ENCODE measurements around the gene COLQ.

Gene COLQ

DNA sequence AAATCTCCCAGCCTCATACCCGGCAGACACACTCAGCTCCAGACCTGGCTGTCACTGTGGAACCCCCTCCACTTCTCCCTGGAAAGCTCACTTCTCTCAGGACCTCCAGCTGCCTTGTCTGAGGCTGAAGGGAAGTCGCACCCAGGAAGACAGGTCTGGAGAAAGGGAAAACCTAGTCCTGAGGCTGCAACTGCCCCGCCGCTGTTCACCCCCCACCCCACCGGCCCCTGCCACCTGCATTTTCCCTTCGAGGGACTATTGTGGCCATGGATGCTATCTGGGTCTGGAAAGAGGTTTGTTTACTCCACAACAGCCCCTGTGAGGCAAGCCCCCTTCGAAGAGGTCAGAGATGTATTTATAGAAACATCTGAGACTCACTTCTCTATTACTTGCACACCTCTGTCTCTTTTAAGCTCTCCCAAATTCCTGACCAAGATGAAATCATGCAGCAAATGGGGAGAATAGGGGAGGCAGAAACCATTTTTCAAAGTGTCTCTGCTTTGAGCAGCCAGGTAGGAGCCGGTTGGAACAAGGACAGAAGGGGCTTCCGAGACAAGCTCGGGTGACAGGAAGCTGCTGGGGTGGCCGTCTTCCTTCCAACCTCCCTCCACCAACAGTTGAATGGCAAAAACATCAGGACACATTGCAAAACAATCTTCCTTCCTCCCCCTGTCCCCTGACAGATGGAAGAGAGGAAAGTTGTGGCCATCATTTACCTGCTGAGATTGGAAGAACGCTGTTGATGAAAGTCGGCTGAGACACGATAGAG, 518 bp downstream of the COLQ start:
- DNase-seq (ENCODE audit: low read depth, low spot score), result no peak

DNA sequence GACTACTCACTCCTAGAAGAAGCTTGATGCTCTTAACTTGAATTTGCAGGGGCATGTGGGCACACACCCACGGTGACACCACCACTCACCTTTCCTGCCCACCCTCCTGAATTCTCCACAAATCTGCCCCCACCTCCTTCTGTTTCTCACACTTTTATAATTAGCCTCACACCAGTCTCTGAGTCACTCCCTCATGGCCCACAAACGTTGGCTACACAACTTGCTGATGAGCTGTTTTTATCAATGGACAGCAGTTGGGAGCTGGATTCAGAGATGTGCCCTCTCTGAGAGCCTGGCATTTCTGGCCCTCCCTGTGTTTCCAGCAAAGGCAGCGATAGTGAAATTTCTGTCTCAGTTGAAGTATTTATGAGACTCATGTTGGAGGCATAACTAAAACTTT, 1.3 kb downstream of the COLQ start:
- DNase-seq (ENCODE audit: low read depth, low spot score), result peak; percentile 32

DNA sequence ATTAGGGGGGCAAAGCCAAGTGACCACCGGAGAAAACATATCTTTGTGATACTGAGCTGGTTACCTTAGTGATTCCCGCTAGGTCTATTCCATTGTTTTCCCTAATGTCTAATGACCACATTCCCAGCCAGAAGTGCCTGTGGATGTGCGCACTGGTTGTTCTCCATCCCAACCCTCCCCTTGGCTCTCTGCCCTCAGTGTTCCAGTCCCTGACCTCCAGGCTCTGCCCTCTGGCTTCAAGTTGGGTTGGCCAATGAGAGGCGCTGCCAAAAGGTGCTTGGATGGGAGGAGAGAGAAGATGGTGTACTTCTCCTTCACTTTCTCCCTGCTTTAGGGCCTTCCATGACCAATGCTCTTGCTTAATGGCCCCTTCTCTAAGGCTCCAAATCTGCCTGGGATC, 2.4 kb downstream of the COLQ start:
- no peak for DNase-seq (ENCODE audit: low read depth, low spot score)

GRCh38 chr3:15514663-15515340, 6.7 kb downstream of the COLQ start:
- no peak for DNase-seq (ENCODE audit: low read depth, low spot score)

GRCh38 chr3:15513810-15514662, 7.5 kb downstream of the COLQ start:
- DNase-seq (ENCODE audit: low read depth, low spot score), result peak; percentile 34

GRCh38 chr3:15513116-15513515, 8.4 kb downstream of the COLQ start:
- DNase-seq (ENCODE audit: low read depth, low spot score), result no peak

- peak; percentile 81 for DNase-seq (ENCODE audit: low read depth, low spot score)
These were observed 9.3 kb downstream of the COLQ start for GRCh38 chr3:15512166-15512565.

DNA sequence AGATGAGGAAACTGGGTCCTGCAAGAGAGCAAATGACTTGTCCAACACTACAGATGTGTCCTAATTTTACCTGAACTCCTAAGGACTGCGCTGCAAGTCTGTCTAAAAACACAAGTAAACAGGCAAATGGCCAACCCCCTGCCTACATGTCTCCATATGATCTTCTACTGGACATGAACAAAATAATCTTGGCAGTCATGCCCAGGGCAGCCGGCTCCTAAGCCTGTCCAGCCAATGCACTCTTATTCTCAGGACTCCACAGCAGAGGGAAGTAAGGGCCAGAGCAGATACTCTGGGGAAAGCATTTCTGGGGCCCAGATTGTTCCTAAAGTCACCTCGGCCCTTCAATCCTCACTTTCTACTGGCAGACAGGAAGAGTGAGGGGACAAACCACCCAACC, 10.3 kb downstream of the COLQ start:
- no peak for DNase-seq (ENCODE audit: low read depth, low spot score)

- DNase-seq (ENCODE audit: low read depth, low spot score), result no peak
These were observed 11.0 kb downstream of the COLQ start for GRCh38 chr3:15510493-15510892.

DNA sequence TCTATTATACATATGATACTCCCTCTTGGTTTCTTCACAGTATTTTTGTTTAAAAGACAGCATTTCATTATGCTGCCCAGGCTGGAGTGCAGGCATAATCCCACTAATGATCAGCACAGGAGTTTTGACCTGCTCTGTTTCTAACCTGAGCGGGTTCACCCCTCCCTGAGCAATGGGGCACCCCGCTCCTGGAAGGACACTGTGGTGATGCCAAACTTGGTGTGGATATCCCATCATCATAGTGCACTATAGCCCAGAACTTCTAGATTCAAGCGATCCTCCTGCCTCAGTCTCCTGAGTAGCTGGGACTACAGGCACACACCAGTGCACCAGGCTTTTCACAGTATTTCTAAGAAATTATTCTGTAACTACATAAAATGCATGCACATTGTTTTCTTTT, 14.9 kb downstream of the COLQ start:
- DNase-seq (ENCODE audit: low read depth, low spot score), result no peak

DNA sequence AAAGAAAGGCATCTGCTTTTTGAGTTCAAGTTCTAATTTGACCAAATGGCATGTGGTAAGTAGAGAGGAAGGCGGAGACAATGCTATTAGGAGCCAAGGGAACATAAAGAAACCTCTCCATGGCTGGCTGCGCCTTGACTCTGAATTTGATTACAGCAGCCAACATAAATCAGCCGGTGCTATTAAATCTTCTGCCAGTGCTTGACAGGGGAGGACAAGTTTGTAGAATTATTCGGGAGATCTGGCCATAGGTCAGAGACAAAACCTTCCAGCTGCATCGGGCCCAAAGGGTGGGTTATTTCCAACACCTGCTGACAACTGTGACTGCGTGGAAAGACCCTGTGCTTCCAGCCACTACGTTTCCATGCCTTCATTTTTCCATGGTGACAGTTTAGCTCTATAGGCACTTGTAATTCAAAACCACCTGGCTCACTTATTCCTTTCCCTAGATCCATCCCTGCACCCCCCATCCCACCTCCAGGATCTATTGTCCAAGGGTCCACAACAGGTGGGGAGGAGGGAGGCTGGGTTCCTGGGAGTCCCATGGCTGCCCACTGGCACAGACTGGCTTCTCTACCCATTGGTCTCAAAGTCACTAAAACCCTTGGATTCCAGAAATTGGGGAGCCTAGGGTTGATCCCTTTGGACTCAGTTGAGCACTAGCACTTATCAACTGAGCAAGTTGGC, 15.9 kb downstream of the COLQ start:
- DNase-seq (ENCODE audit: low read depth, low spot score), result no peak

GRCh38 chr3:15502616-15503015, 18.9 kb downstream of the COLQ start:
- DNase-seq (ENCODE audit: low read depth, low spot score), result no peak

DNA sequence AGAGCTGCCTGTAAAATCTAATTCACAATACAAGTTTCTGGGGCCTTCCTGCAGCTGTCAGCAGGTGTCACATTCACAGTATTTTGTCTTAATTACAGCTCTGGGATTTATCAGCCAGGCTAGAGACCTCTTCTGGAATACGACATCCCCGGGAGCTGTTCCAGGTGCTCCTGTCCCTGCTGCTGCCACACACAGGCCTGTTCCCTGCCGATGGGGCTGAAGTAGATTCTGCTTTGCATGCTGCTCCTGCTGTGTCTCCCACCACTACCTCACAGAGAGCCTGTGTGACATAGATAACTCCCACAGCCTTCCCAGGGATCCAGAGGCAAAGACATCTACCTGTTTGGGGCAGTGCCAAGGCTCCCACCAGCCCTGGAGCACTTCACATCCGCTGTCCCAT, 20.4 kb downstream of the COLQ start:
- DNase-seq (ENCODE audit: low read depth, low spot score), result no peak

- DNase-seq (ENCODE audit: low read depth, low spot score), result no peak
These were observed 21.3 kb downstream of the COLQ start for GRCh38 chr3:15500107-15500724.

GRCh38 chr3:15499536-15499935, 22.0 kb downstream of the COLQ start:
- no peak for DNase-seq (ENCODE audit: low read depth, low spot score)

DNA sequence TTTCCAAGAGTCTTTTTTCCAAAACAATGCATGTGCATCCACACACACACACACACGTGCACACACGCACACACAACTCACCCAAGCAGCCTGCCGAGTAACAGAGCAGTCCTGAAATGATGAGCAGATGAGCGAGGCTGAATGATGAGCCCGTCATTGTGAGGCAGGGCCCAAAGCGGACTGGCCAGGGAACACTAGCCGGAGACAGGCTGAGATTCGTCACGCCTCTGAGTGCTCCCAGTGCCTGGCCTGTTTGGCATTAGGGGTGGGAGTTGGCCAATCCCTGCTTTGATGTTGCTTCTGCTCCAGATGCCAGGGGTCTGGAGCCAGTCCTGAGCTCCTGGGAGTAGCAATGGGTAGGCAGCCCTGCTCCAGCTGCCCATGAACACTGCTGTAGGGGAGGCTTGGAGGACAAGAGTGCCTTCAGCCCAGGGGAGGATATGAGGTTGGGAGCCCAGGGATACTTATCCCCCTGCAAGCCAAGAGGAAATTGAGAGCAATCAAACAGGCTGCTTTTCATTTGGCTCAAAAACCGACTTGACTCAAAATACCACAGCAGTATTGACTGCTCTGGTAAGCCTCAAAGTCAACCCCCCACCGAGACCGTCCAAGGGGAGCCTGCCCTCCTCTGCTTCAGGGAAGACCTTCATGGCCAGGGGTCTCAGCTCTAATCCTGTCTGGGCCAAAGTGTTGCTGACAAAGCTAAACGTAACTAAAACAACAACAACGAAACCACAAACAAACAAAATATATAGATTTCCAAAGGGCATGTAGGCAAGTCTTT, 22.9 kb downstream of the COLQ start:
- DNase-seq (ENCODE audit: low read depth, low spot score), result no peak

GRCh38 chr3:15497964-15498363, 23.5 kb downstream of the COLQ start:
- no peak for DNase-seq (ENCODE audit: low read depth, low spot score)

- DNase-seq (ENCODE audit: low read depth, low spot score), result no peak
These were observed 25.2 kb downstream of the COLQ start for GRCh38 chr3:15496341-15496664.

DNA sequence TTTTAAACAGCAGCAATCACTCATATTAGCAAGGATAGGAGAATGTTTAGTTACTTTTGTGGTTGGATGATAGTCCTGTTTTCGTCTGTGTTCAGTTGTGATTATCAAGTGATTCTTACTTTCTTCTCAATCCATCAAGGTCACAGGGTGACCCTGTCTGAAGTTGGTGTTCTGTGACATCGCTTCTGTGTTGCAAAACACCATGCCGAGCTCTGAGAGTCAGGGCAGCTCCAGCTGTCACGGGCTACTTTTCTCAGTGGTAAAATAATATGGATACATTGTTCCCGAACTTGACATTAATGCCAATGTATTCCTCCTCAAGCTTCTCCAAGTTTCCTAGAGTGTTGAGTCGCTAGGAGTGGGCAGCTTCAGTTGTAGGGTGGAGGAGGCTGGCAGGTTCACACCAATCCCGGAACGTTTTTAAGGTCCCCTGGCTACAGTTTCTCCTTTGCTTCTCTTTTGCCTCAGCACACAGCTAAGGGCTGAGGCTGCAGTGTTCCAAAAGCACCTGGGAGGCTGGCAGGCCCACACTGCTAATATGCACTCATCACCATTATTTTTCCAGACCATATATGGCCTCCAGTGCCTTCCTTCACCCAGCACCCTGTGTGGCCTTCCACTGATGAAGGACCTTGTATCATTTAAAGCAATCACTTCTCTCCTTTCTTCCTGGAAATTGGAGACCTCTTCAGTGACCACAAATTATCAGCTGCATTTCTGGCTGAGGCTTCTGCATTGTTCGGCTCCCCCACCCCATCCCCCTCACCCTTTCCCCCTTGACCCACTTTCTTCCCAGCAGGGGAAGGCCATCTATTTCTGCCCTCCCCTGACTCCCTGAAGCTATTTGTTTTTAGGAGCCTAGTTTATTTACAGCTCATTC, 25.8 kb downstream of the COLQ start:
- no peak for DNase-seq (ENCODE audit: low read depth, low spot score)

GRCh38 chr3:15493436-15493835, 28.1 kb downstream of the COLQ start:
- no peak for DNase-seq (ENCODE audit: low read depth, low spot score)

Data from astrocyte of the hippocampus (primary cell).